Measurements from ENCODE around the gene NOM1. TPM values are rescaled to one million over a fixed set of nuclear protein-coding genes. Genes with fewer than 3 reads are reported as not detected.

Gene NOM1
- total RNA-seq, 1 experiment from 2014 or later = 30.3 TPM

DNA sequence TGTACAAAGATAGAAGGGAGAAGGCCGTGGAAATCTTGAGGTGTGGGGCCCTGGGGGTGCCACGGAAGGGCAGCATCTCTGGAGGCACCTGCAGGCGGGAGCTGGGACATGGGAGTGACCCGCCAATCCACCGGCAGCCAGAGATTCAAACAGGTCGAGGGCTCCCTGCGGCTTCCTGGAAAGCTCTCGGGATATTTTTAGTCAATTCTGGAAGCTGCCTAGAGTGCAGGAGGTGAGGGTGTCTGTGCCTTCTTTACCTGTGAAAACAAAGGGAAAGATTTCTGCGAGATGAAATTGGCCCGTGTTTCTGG is 44.4 kb downstream of the NOM1 start:
- TF ChIP-seq TCF7L2 (IDR thresholded peaks at IDR 0.05; ENCODE audit: low read depth, low read length) (0 out of 2 replicates have a peak, but pooled peaks have one; percentile 9), POLR2AphosphoS5 (IDR thresholded peaks at IDR 0.05; ENCODE audit: low read depth, low read length) (no peak), SIN3A (IDR thresholded peaks at IDR 0.05; ENCODE audit: borderline replicate concordance, insufficient read depth, low read depth, low read length) (no peak)
- TF ChIP-seq, protein P1, sequence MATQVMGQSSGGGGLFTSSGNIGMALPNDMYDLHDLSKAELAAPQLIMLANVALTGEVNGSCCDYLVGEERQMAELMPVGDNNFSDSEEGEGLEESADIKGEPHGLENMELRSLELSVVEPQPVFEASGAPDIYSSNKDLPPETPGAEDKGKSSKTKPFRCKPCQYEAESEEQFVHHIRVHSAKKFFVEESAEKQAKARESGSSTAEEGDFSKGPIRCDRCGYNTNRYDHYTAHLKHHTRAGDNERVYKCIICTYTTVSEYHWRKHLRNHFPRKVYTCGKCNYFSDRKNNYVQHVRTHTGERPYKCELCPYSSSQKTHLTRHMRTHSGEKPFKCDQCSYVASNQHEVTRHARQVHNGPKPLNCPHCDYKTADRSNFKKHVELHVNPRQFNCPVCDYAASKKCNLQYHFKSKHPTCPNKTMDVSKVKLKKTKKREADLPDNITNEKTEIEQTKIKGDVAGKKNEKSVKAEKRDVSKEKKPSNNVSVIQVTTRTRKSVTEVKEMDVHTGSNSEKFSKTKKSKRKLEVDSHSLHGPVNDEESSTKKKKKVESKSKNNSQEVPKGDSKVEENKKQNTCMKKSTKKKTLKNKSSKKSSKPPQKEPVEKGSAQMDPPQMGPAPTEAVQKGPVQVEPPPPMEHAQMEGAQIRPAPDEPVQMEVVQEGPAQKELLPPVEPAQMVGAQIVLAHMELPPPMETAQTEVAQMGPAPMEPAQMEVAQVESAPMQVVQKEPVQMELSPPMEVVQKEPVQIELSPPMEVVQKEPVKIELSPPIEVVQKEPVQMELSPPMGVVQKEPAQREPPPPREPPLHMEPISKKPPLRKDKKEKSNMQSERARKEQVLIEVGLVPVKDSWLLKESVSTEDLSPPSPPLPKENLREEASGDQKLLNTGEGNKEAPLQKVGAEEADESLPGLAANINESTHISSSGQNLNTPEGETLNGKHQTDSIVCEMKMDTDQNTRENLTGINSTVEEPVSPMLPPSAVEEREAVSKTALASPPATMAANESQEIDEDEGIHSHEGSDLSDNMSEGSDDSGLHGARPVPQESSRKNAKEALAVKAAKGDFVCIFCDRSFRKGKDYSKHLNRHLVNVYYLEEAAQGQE (IDR thresholded peaks at IDR 0.05; ENCODE audit: insufficient read depth in 1 of 2, low read depth in 2 of 2, low read length in 1 of 2) = no peak
- BruUV-seq (replicated peaks) = no TSS peak

GRCh38 chr7:156994417-156994816 is 44.9 kb downstream of the NOM1 start:
- in situ Hi-C loops (cut with HindIII; ENCODE audit: low pct_unique_long_range_greater_than_20kb, low sequenced_read_pairs) (no loop called here), intact Hi-C loops (cut with micrococcal nuclease; ENCODE audit: unreplicated experiment) (no loop called here)
- Histone ChIP-seq H3K4me1 (ENCODE audit: control insufficient read depth, insufficient read depth, low read length) (no peaks in the 10 kb centered on the region), H3K9me3 (ENCODE audit: control insufficient read depth, insufficient read depth, low read depth, low read length) (no peaks in the 10 kb centered on the region), H3K27me3 (ENCODE audit: control insufficient read depth, insufficient read depth, low read length) (no peaks in the 10 kb centered on the region), H3K36me3 (ENCODE audit: control insufficient read depth, insufficient read depth, low read length) (no peaks in the 10 kb centered on the region), H3K4me3 (ENCODE audit: low read depth in 2 of 2, low read length in 2 of 2) (no peak overlapping the region), H3K27ac (ENCODE audit: low read length) (no peak overlapping the region)
- ChIA-PET CTCF (no interaction called here), POLR2A (interaction anchor here (0.7 kb wide), 1 partner anchor 191 kb away, joined by 13 read pairs; no protein-coding TSS in a partner anchor)
- no TSS peak for BruUV-seq (replicated peaks)
- DNase-seq (ENCODE audit: low read depth, low spot score) (no peak), ATAC-seq (no peak)
- TF ChIP-seq POLR2AphosphoS5 (IDR thresholded peaks at IDR 0.05; ENCODE audit: low read depth, low read length) (no peak), SIN3A (IDR thresholded peaks at IDR 0.05; ENCODE audit: borderline replicate concordance, insufficient read depth, low read depth, low read length) (no peak), CTCF (IDR thresholded peaks at IDR 0.05) (no peak), TCF7L2 (IDR thresholded peaks at IDR 0.05; ENCODE audit: low read depth, low read length) (no peak)

More for the DNA sequence above, 44.4 kb downstream of the NOM1 start:
- intact Hi-C loops (cut with micrococcal nuclease; ENCODE audit: unreplicated experiment) = no loop called here
- Histone ChIP-seq H3K9me3 (ENCODE audit: control insufficient read depth, insufficient read depth, low read depth, low read length) (no peaks in the 10 kb centered on the region), H3K27ac (ENCODE audit: low read length) (no peak overlapping the region), H3K36me3 (ENCODE audit: control insufficient read depth, insufficient read depth, low read length) (no peaks in the 10 kb centered on the region), H3K4me3 (ENCODE audit: low read depth in 2 of 2, low read length in 2 of 2) (no peak overlapping the region), H3K27me3 (ENCODE audit: control insufficient read depth, insufficient read depth, low read length) (no peaks in the 10 kb centered on the region), H3K4me1 (ENCODE audit: control insufficient read depth, insufficient read depth, low read length) (no peaks in the 10 kb centered on the region)
- CTCF ChIA-PET = no interaction called here
- DNase-seq (ENCODE audit: low read depth, low spot score) (no peak), ATAC-seq (no peak)
- in situ Hi-C loops (cut with HindIII; ENCODE audit: low pct_unique_long_range_greater_than_20kb, low sequenced_read_pairs) = no loop called here
- POLR2A ChIA-PET = no interaction called here

DNA sequence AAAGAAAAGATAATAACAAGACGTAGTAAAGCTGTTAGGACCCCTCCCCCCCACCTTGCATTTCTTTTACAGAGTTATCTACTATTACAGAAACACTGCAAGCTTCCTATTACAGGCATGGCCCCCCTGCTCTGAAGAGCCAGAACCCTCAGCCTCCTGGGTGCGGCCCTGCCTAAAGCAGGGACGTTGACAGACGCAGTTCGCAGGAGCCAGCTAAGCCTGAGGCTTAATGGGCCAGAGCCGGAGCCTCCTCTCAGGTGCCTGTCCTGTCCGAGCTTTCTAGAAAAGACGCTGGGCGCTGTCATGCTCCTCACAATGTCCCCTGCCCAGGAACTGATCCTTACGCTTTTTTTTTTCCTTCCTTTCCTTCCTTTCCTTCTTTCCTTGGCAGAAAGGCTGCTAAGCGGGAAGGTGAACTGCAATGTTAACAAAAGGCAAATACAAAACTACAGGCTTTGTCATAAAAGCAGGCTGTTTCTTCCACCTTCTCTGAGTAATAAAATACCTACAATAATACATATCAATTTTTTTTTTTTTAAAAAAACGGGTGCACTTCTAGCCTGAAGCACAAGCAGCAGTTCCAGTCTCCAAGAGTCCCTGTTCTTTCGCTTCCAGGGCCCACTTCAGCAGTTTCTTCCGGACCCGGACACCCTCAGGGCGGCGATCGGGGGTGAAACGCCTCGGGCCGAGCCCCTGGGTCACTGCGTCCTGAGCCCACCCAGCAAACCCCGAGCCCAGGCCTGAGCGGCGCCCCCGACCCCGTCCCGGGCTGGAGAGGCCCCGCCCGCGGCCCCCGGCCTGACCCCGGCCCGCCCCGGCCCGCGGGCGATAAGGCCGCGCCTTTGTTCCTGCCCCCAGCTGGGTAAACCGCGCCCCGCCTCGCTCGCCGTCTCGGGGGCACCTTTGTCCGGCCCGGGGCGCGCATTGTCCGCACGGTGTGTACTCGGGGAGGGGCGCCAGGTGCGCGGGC is 49.8 kb downstream of the NOM1 start:
- Histone ChIP-seq H3K4me3 (ENCODE audit: low read depth in 2 of 2, low read length in 2 of 2) (peak overlapping the region; percentile 32 to 46), H3K27me3 (ENCODE audit: control insufficient read depth, insufficient read depth, low read length) (no peaks in the 10 kb centered on the region), H3K9me3 (ENCODE audit: control insufficient read depth, insufficient read depth, low read depth, low read length) (no peaks in the 10 kb centered on the region), H3K36me3 (ENCODE audit: control insufficient read depth, insufficient read depth, low read length) (no peaks in the 10 kb centered on the region), H3K4me1 (ENCODE audit: control insufficient read depth, insufficient read depth, low read length) (peaks cover 4% of the 10 kb centered on the region; the same call in 1 of the 2 replicates), H3K27ac (ENCODE audit: low read length) (no peak overlapping the region)
- CTCF ChIA-PET = no interaction called here
- in situ Hi-C loops (cut with HindIII; ENCODE audit: low pct_unique_long_range_greater_than_20kb, low sequenced_read_pairs) = no loop called here
- intact Hi-C loops (cut with micrococcal nuclease; ENCODE audit: unreplicated experiment) = no loop called here
- POLR2A ChIA-PET = no interaction called here
- ATAC-seq (peak; percentile 51), DNase-seq (ENCODE audit: low read depth, low spot score) (no peak)
- no peak for TF ChIP-seq SIN3A (IDR thresholded peaks at IDR 0.05; ENCODE audit: borderline replicate concordance, insufficient read depth, low read depth, low read length)
- TF ChIP-seq POLR2AphosphoS5 (IDR thresholded peaks at IDR 0.05; ENCODE audit: low read depth, low read length) = no peak
- TF ChIP-seq, protein P1 (IDR thresholded peaks at IDR 0.05; ENCODE audit: insufficient read depth in 1 of 2, low read depth in 2 of 2, low read length in 1 of 2) = no peak
- no peak for TF ChIP-seq CTCF (IDR thresholded peaks at IDR 0.05)
- TF ChIP-seq TCF7L2 (IDR thresholded peaks at IDR 0.05; ENCODE audit: low read depth, low read length) = peak; percentile 41; the same call in 1 of the 2 replicates
- no TSS peak for BruUV-seq (replicated peaks)

Data from Panc1 (cell line).